Neural progenitor cell (in vitro differentiated cells): ENCODE measurements around the gene TTC21A. TPM values are rescaled to one million over a fixed set of nuclear protein-coding genes. Genes with fewer than 3 reads are reported as not detected.
A peak's percentile ranks its signal among the peaks of the same experiment; 100 is the strongest.

Experiments
- DNase-seq: peaks from one replicate; pipeline ENCODE4 v3.0.0-alpha.2; 2016; ENCODE audit warnings: low spot score
- H2AFZ ChIP-seq: fragments of 200-600 bp; sonication (generic); replicated peaks from 2 replicates; pipeline ENCODE4 v1.6.1; 2016; ENCODE audit warnings: antibody characterized with exemption
- H3F3A ChIP-seq: fragments of 200-600 bp; sonication (generic); 2 replicates; pipeline ENCODE4 v1.6.1; 2016; ENCODE audit warnings: antibody characterized with exemption, low read depth
- H3K27ac ChIP-seq: fragments of 200-600 bp; sonication (generic); 2 replicates; pipeline ENCODE4 v1.5.1; 2016; ENCODE audit warnings: mild to moderate bottlenecking
- H3K27me3 ChIP-seq: fragments of 200-600 bp; sonication (generic); 2 replicates; pipeline ENCODE4 v1.6.1; 2016; ENCODE audit warnings: mild to moderate bottlenecking, moderate library complexity
- H3K36me3 ChIP-seq: fragments of 200-600 bp; sonication (generic); 2 replicates; pipeline ENCODE4 v1.5.1; 2016
- H3K4me1 ChIP-seq: fragments of 200-600 bp; sonication (generic); 2 replicates; pipeline ENCODE4 v1.6.1; 2016; ENCODE audit warnings: mixed run types
- H3K4me2 ChIP-seq: fragments of 200-600 bp; sonication (generic); 2 replicates; pipeline ENCODE4 v1.6.1; 2016
- H3K4me3 ChIP-seq: fragments of 200-600 bp; sonication (generic); 2 replicates; pipeline ENCODE4 v1.5.1; 2016
- H3K79me2 ChIP-seq: fragments of 200-600 bp; sonication (generic); 2 replicates; pipeline ENCODE4 v1.6.1; 2016; ENCODE audit warnings: low read depth
- H3K9ac ChIP-seq: fragments of 200-600 bp; sonication (generic); 2 replicates; pipeline ENCODE4 v1.6.1; 2016
- H3K9me3 ChIP-seq: fragments of 200-600 bp; sonication (generic); 2 replicates; pipeline ENCODE4 v1.5.1; 2016; ENCODE audit warnings: low read depth
- H4K20me1 ChIP-seq: fragments of 200-600 bp; sonication (generic); 2 replicates; pipeline ENCODE4 v1.6.1; 2016; ENCODE audit warnings: low read depth
- H3K27ac Mint-ChIP-seq: 3 replicates; pipeline ENCODE4 v1.8.0; 2021; ENCODE audit warnings: mixed read lengths
- H3K27me3 Mint-ChIP-seq: 2 replicates; pipeline ENCODE4 v1.8.0; 2022; ENCODE audit warnings: low read depth, mild to moderate bottlenecking, inconsistent platforms, moderate library complexity, mixed read lengths; ENCODE audit not compliant: insufficient read depth
- H3K36me3 Mint-ChIP-seq: 3 replicates; pipeline ENCODE4 v1.8.0; 2021; ENCODE audit warnings: mixed read lengths
- H3K4me1 Mint-ChIP-seq: 3 replicates; pipeline ENCODE4 v1.8.0; 2021; ENCODE audit warnings: mixed read lengths
- H3K4me3 Mint-ChIP-seq: 3 replicates; pipeline ENCODE4 v1.8.0; 2021; ENCODE audit warnings: mild to moderate bottlenecking, moderate library complexity, mixed read lengths
- H3K9me3 Mint-ChIP-seq: 3 replicates; pipeline ENCODE4 v1.8.0; 2020; ENCODE audit warnings: mixed read lengths
- EZH2 ChIP-seq: fragments of 200-600 bp; sonication (generic); IDR thresholded peaks from 2 replicates; pipeline ENCODE4 v1.6.1; 2017; ENCODE audit warnings: antibody characterized with exemption, mild to moderate bottlenecking, moderate library complexity
- EZH2phosphoT487 ChIP-seq: fragments of 200-600 bp; sonication (generic); IDR thresholded peaks from 2 replicates; pipeline ENCODE4 v1.6.1; 2017; ENCODE audit warnings: antibody characterized with exemption
- total RNA-seq: library from RNA; depleted of rRNA; stranded (reverse); fragments of >200 nt; gene quantifications from 2 replicates; pipeline ENCODE4 v1.2.3, GENCODE V29; 2015; ENCODE audit warnings: low replicate concordance
- TF ChIP-seq, protein P1 (sequence below): fragments of 200-600 bp; sonication (generic); IDR thresholded peaks from 2 replicates; pipeline ENCODE4 v1.5.1; 2017; ENCODE audit warnings: antibody characterized with exemption, mild to moderate bottlenecking

The TTC21A gene
- total RNA-seq, 1 donor from 2014 or later: 1.2 TPM

GRCh38 chr3:39097716-39098472 is 9.6 kb upstream of the TTC21A start:
- Mint-ChIP-seq H3K27ac (peak overlapping the region; percentile 63), H3K27me3 (no peaks in the 10 kb centered on the region), H3K9me3 (no peaks in the 10 kb centered on the region), H3K36me3 (peaks cover 27% of the 10 kb centered on the region), H3K4me3 (no peak overlapping the region), H3K4me1 (peaks cover 6% of the 10 kb centered on the region)
- TF ChIP-seq EZH2phosphoT487 (no peak), EZH2 (no peak)
- TF ChIP-seq, protein P1, sequence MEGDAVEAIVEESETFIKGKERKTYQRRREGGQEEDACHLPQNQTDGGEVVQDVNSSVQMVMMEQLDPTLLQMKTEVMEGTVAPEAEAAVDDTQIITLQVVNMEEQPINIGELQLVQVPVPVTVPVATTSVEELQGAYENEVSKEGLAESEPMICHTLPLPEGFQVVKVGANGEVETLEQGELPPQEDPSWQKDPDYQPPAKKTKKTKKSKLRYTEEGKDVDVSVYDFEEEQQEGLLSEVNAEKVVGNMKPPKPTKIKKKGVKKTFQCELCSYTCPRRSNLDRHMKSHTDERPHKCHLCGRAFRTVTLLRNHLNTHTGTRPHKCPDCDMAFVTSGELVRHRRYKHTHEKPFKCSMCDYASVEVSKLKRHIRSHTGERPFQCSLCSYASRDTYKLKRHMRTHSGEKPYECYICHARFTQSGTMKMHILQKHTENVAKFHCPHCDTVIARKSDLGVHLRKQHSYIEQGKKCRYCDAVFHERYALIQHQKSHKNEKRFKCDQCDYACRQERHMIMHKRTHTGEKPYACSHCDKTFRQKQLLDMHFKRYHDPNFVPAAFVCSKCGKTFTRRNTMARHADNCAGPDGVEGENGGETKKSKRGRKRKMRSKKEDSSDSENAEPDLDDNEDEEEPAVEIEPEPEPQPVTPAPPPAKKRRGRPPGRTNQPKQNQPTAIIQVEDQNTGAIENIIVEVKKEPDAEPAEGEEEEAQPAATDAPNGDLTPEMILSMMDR: no peak
- DNase-seq: no peak
- Histone ChIP-seq H3K4me2 (no peak overlapping the region), H3K79me2 (no peaks in the 10 kb centered on the region), H3K36me3 (no peaks in the 10 kb centered on the region), H3K9ac (no peak overlapping the region), H3K27ac (no peak overlapping the region), H2AFZ (no peak overlapping the region), H4K20me1 (peaks cover 3% of the 10 kb centered on the region), H3K4me1 (no peaks in the 10 kb centered on the region), H3K4me3 (no peak overlapping the region), H3F3A (no peaks in the 10 kb centered on the region), H3K9me3 (no peaks in the 10 kb centered on the region), H3K27me3 (no peaks in the 10 kb centered on the region)

DNA sequence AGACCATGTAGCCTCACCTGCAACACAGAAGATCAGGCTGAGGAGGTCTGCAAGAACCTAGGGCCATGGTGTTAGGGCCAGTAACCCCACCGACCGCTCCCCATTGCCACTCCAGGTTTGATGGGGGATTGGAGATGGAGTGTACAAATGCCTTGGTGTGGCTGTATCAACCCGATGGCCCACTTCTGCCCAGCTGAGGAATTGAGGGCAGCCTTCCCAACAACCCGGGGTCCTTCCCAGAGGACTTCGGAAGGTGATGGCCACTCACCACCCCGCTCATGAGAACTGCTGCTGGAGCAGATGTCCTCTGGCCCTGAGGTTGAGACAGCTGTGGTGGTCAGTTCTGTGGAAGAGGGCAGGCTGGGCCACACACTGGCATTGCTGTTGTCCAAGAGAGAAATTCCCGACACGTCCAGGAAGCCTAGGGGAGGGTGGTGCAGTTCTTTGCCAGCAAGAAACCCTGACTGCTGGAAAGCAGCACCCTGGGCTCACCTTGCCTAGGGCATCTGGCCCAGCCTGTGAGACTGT is 8.9 kb upstream of the TTC21A start:
- Histone ChIP-seq H2AFZ (no peak overlapping the region), H3K36me3 (no peaks in the 10 kb centered on the region), H3K27ac (no peak overlapping the region), H3K9me3 (no peaks in the 10 kb centered on the region), H3K4me1 (no peaks in the 10 kb centered on the region), H4K20me1 (peaks cover 3% of the 10 kb centered on the region), H3K27me3 (no peaks in the 10 kb centered on the region), H3K4me3 (no peak overlapping the region), H3K9ac (no peak overlapping the region), H3F3A (no peaks in the 10 kb centered on the region), H3K79me2 (no peaks in the 10 kb centered on the region), H3K4me2 (no peak overlapping the region)
- no peak for DNase-seq
- Mint-ChIP-seq H3K27ac (no peak overlapping the region), H3K4me1 (peaks cover 6% of the 10 kb centered on the region), H3K4me3 (no peak overlapping the region), H3K27me3 (no peaks in the 10 kb centered on the region), H3K36me3 (peaks cover 27% of the 10 kb centered on the region), H3K9me3 (no peaks in the 10 kb centered on the region)
- TF ChIP-seq EZH2phosphoT487: no peak
- TF ChIP-seq, protein P1: no peak
- TF ChIP-seq EZH2: no peak

DNA sequence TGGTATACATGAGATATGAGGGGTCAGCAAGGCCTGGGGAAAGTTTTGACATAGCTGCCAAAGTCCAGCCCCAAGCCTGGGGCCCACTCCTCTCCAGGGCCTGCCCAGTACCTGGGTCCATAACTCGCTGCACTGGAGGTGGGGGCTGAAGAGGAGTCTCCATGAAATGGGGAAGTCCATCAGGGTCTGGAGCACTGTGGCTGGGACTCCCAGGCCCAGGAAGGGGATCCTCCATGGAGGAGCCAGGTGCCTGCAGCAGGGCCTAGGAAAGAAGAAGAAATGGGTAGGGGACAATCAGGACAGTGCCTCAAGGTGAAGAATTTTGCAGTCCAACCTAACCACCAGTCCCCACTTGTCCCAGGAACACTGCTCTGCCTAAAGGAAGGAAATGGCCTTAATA is 8.2 kb upstream of the TTC21A start:
- peaks cover 6% of the 10 kb centered on the region for H3K4me1 Mint-ChIP-seq
- Histone ChIP-seq H4K20me1 (peaks cover 3% of the 10 kb centered on the region), H3K27ac (no peak overlapping the region), H3K79me2 (no peaks in the 10 kb centered on the region), H3K9ac (no peak overlapping the region), H3K27me3 (no peaks in the 10 kb centered on the region), H3K4me3 (no peak overlapping the region), H2AFZ (no peak overlapping the region), H3F3A (no peaks in the 10 kb centered on the region), H3K9me3 (no peaks in the 10 kb centered on the region), H3K4me2 (no peak overlapping the region), H3K4me1 (no peaks in the 10 kb centered on the region), H3K36me3 (no peaks in the 10 kb centered on the region)
- H3K9me3 Mint-ChIP-seq: no peaks in the 10 kb centered on the region
- H3K4me3 Mint-ChIP-seq: no peak overlapping the region
- no peaks in the 10 kb centered on the region for H3K27me3 Mint-ChIP-seq
- peaks cover 22% of the 10 kb centered on the region for H3K36me3 Mint-ChIP-seq
- TF ChIP-seq EZH2phosphoT487: no peak
- no peak for TF ChIP-seq EZH2
- TF ChIP-seq, protein P1: no peak
- H3K27ac Mint-ChIP-seq: no peak overlapping the region
- no peak for DNase-seq
